Measurements from ENCODE around the gene LRRIQ4. TPM values are rescaled to one million over a fixed set of nuclear protein-coding genes. Genes with fewer than 3 reads are reported as not detected.

LRRIQ4 gene
- polyA plus RNA-seq, 3 donors = not detected

DNA sequence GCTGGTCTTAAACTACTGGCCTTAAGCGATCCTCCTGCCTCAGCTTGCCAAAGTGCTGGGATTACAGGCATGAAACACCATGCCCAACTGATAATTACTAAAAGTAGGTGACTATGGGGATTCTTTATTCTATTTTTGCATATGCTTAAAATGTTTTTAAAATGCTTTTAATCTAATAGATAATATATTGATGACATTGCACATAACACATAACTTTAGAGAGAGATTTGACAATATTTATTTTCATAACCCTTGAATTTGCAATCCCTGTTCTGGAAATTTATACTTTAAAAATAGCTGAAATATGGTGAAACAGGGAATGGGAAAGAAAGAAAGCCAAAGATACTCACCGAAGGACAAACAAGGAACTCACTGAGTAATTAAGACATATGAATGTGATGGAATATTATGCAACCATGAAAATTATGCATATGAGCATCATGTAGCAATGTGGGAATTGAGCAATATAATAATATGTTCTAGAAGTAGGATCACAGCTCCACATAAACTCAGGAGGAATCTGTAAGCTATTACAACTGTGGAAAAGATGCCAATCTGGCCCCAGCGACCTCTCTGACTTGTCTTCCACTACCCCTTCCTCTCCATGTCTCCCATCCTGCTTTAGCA is 55.0 kb downstream of the LRRIQ4 start:
- Histone ChIP-seq H2AFZ (ENCODE audit: insufficient read depth, low read depth, low read length, poor library complexity, severe bottlenecking) (no peak overlapping the region), H3K4me2 (replicated peaks; ENCODE audit: extremely low read depth, low read length, poor library complexity, severe bottlenecking) (no peak overlapping the region), H3K4me3 (replicated peaks in 1 of 3; ENCODE audit: low read depth in 2 of 3, low read length in 3 of 3) (no peak overlapping the region), H3K27me3 (ENCODE audit: control insufficient read depth in 2 of 2, insufficient read depth in 2 of 2, low read length in 2 of 2) (no peaks in the 10 kb centered on the region), H3K9me3 (replicated peaks in 1 of 2; ENCODE audit: control insufficient read depth in 1 of 2, insufficient read depth in 1 of 2, low read length in 2 of 2) (no peaks in the 10 kb centered on the region), H4K20me1 (ENCODE audit: insufficient read depth, low read length) (no peaks in the 10 kb centered on the region), H3K9ac (ENCODE audit: insufficient read depth, low read length, poor library complexity, severe bottlenecking) (no peak overlapping the region), H3K36me3 (replicated peaks in 1 of 2; ENCODE audit: control insufficient read depth in 1 of 2, insufficient read depth in 2 of 2, low read length in 2 of 2) (no peaks in the 10 kb centered on the region), H3K4me1 (ENCODE audit: control insufficient read depth in 1 of 2, insufficient read depth in 2 of 2, low read length in 2 of 2) (peaks cover 10 to 13% of the 10 kb centered on the region in 2 donors), H3K79me2 (ENCODE audit: insufficient read depth, low read length) (no peaks in the 10 kb centered on the region), H3K27ac (ENCODE audit: low read depth in 1 of 2, low read length in 2 of 2) (no peak overlapping the region)
- no peak overlapping the region for H3K4me3 Mint-ChIP-seq
- TF ChIP-seq CTCF (IDR thresholded peaks at IDR 0.05) = no peak
- DNase-seq = peak; percentile 15 to 60 (median 34)
- H3K9me3 Mint-ChIP-seq = no peaks in the 10 kb centered on the region
- peaks cover 0 to 6% (median 2%) of the 10 kb centered on the region in 3 donors for H3K27me3 Mint-ChIP-seq (ENCODE audit: low read depth in 3 of 3)
- H3K36me3 Mint-ChIP-seq = no peaks in the 10 kb centered on the region
- WGBS (ENCODE audit: insufficient coverage) = 100% methylated on average over 1 of the region's 3 CpGs
- peak overlapping the region in 1 of 7 donors; percentile 19 for H3K27ac Mint-ChIP-seq
- intact Hi-C loops (cut with micrococcal nuclease) = loop anchor here (10.0 kb wide), 7 partner anchors 57 to 187 kb away; partner anchors contain the start of genes ACTRT3 (in 1 of the 2), SEC62 (in 1 of the 2) and TERC (in 1 of the 2)
- H3K4me1 Mint-ChIP-seq = peaks cover 24% of the 10 kb centered on the region

- peaks cover 10 to 13% of the 10 kb centered on the region in 2 donors for H3K4me1 ChIP-seq (ENCODE audit: control insufficient read depth in 1 of 2, insufficient read depth in 2 of 2, low read length in 2 of 2)
- Mint-ChIP-seq H3K27me3 (ENCODE audit: low read depth in 3 of 3) (peaks cover 0 to 6% (median 2%) of the 10 kb centered on the region in 3 donors), H3K4me1 (peaks cover 24% of the 10 kb centered on the region), H3K27ac (no peak overlapping the region), H3K9me3 (no peaks in the 10 kb centered on the region), H3K36me3 (no peaks in the 10 kb centered on the region), H3K4me3 (no peak overlapping the region)
- no peaks in the 10 kb centered on the region for H4K20me1 ChIP-seq (ENCODE audit: insufficient read depth, low read length)
- 100% methylated on average over 1 of the region's 2 CpGs for WGBS (ENCODE audit: insufficient coverage)
- TF ChIP-seq CTCF (IDR thresholded peaks at IDR 0.05) = no peak
- H3K4me2 ChIP-seq (replicated peaks; ENCODE audit: extremely low read depth, low read length, poor library complexity, severe bottlenecking) = no peak overlapping the region
- H2AFZ ChIP-seq (ENCODE audit: insufficient read depth, low read depth, low read length, poor library complexity, severe bottlenecking) = no peak overlapping the region
- intact Hi-C loops (cut with micrococcal nuclease) = loop anchor here (10.0 kb wide), 7 partner anchors 56 to 186 kb away; partner anchors contain the start of genes ACTRT3 (in 1 of the 2), SEC62 (in 1 of the 2) and TERC (in 1 of the 2)
- no peaks in the 10 kb centered on the region for H3K9me3 ChIP-seq (replicated peaks in 1 of 2; ENCODE audit: control insufficient read depth in 1 of 2, insufficient read depth in 1 of 2, low read length in 2 of 2)
- H3K4me3 ChIP-seq (replicated peaks in 1 of 3; ENCODE audit: low read depth in 2 of 3, low read length in 3 of 3) = no peak overlapping the region
- H3K27ac ChIP-seq (ENCODE audit: low read depth in 1 of 2, low read length in 2 of 2) = no peak overlapping the region
- no peaks in the 10 kb centered on the region for H3K79me2 ChIP-seq (ENCODE audit: insufficient read depth, low read length)
- H3K27me3 ChIP-seq (ENCODE audit: control insufficient read depth in 2 of 2, insufficient read depth in 2 of 2, low read length in 2 of 2) = no peaks in the 10 kb centered on the region
- no peak overlapping the region for H3K9ac ChIP-seq (ENCODE audit: insufficient read depth, low read length, poor library complexity, severe bottlenecking)
- DNase-seq = no peak
- H3K36me3 ChIP-seq (replicated peaks in 1 of 2; ENCODE audit: control insufficient read depth in 1 of 2, insufficient read depth in 2 of 2, low read length in 2 of 2) = no peaks in the 10 kb centered on the region
These were observed 55.7 kb downstream of the LRRIQ4 start for GRCh38 chr3:169868369-169868768.

Data from CD14-positive monocyte (primary cell).